GM19395 (cell line): ENCODE results near the gene NFATC3.
A peak's percentile ranks its signal among the peaks of the same experiment; 100 is the strongest.

Experiments
- ATAC-seq: cut with Tn5 transposase; IDR thresholded peaks from one replicate; pipeline ENCODE4 v1.9.1; 2021; ENCODE audit warnings: mild to moderate bottlenecking, moderate library complexity; ENCODE audit not compliant: unreplicated experiment

Gene NFATC3

GRCh38 chr16:68228652-68229051 is 143.5 kb downstream of the NFATC3 start:
- ATAC-seq = no peak

- no peak for ATAC-seq
Observed at GRCh38 chr16:68229431-68230175, 144.4 kb downstream of the NFATC3 start.

- no peak for ATAC-seq
Observed at GRCh38 chr16:68230176-68230571, 145.0 kb downstream of the NFATC3 start.

GRCh38 chr16:68230956-68231355 is 145.8 kb downstream of the NFATC3 start:
- ATAC-seq = no peak

- ATAC-seq = no peak
Observed at GRCh38 chr16:68231384-68232136, 146.4 kb downstream of the NFATC3 start.

- ATAC-seq = no peak
Observed at GRCh38 chr16:68232335-68232734, 147.2 kb downstream of the NFATC3 start.

GRCh38 chr16:68233085-68233834 is 148.1 kb downstream of the NFATC3 start:
- no peak for ATAC-seq

- ATAC-seq = no peak
Observed at GRCh38 chr16:68233835-68234187, 148.6 kb downstream of the NFATC3 start.

GRCh38 chr16:68234188-68235107 is 149.3 kb downstream of the NFATC3 start:
- ATAC-seq = no peak

GRCh38 chr16:68235108-68235886 is 150.1 kb downstream of the NFATC3 start:
- no peak for ATAC-seq

- no peak for ATAC-seq
Observed at GRCh38 chr16:68235887-68236136, 150.6 kb downstream of the NFATC3 start, which contains the start of gene ESRP2. Gene ESRP2, minus strand, starts transcription at chr16:68236127. Its CDS starts 82 bp downstream, at chr16:68236045.

GRCh38 chr16:68236137-68236825 is 151.1 kb downstream of the NFATC3 start:
- no peak for ATAC-seq

GRCh38 chr16:68236826-68237242 is 151.7 kb downstream of the NFATC3 start:
- ATAC-seq = no peak

- ATAC-seq = peak; percentile 81
Observed at GRCh38 chr16:68237243-68238028, 152.3 kb downstream of the NFATC3 start.

- ATAC-seq = peak; percentile 40
Observed at GRCh38 chr16:68238029-68238345, 152.8 kb downstream of the NFATC3 start.

GRCh38 chr16:68242085-68242484 is 156.9 kb downstream of the NFATC3 start:
- ATAC-seq = no peak

- ATAC-seq = no peak
Observed at GRCh38 chr16:68242926-68243858, 158.0 kb downstream of the NFATC3 start.

- no peak for ATAC-seq
Observed at GRCh38 chr16:68244481-68244902, 159.3 kb downstream of the NFATC3 start.
